ENCODE data around the gene MRPL22.
A peak's percentile ranks its signal among the peaks of the same experiment; 100 is the strongest.
"Not testable (repeated sequence)": the region's sequence is repeated elsewhere in the genome, so short reads cannot be mapped to it uniquely, and the experiment has no call there.

MRPL22 gene

DNA sequence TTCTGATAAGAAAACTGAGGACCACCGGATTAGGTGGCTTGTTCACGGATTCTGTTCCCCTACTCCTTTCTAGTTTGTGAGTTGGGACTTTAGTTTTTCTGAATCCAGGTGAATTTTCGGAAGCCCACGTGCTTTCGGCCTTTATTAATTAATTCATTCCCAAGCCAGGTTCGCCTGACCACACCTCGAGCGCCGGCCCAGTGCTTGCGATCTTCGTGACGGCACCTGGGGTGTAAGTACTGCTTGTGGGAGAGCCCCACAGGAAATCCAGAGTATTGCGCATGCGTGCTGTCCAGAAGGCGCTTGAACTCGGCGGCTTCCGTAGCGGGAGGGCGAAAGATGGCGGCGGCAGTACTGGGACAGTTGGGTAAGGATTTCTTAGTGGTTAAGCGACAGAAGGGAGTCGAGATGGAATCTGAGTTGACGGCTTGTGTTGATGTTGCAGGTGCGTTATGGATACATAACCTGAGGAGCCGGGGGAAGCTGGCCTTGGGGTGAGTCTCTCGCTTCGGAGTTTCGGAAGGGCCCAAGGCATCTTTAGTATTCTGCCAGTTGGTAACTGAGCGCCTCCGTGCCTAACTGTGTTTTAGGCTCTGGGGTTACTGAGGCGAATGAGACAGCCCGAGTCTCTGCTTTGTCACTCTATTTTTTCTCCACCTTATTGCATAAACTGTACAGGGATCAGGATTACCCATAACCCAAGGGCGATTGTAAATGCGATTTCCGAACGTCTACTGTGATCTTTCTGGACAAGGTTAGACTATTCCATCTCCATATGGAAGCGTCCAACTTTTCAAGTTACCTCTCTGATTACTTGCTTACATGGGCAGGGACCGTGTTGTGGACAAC is at the start of gene MRPL22:
Gene MRPL22 (plus strand): TSS at position 302 of the 849 bp plus-strand sequence. CDS start 38 bp downstream, at position 340.
- peak; percentile 82 to 95 (median 86) for DNase-seq (ENCODE audit: low read depth in 2 of 3, low spot score in 2 of 3)

DNA sequence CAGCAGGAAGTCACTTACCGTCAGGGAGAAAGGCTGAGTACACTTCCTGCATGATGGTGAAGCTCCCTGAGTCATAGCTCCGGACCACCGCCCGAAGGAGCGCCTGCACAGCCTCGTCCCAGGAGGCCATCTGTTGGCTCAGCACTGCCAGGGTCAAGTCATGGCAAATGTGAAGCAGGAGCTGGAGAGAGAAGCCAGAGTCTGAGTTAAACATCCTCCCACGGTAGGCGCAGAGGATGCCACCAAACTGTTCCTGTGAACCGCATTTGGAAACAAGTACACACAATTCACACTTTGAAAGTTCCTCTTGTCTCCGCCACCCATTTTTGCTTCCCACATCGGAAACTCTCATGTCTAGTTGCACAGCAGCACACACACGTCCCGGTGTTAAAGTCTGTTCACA is 48.5 kb upstream of the MRPL22 start:
- DNase-seq (ENCODE audit: low read depth in 2 of 3, low spot score in 2 of 3) = no peak

DNA sequence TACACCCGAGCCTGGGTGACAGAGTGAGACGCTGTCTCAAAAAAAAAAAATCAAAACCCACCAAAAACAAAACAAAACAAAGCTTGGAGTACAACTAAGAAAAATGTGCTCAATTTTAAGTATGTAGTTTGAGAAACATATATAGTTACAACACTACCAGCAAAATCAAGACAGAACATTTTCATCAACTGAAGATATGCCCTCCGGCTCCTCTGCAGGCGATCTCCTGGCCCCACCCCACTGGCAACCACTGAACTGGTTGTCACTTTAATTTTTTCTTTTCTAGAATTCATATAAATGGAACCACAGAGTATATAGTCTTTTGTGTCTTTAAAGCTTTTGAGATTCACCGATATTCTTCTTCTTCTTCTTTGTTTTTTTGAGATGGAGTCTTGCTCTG is 47.5 kb upstream of the MRPL22 start:
- no peak for DNase-seq (ENCODE audit: low read depth in 2 of 3, low spot score in 2 of 3)

DNA sequence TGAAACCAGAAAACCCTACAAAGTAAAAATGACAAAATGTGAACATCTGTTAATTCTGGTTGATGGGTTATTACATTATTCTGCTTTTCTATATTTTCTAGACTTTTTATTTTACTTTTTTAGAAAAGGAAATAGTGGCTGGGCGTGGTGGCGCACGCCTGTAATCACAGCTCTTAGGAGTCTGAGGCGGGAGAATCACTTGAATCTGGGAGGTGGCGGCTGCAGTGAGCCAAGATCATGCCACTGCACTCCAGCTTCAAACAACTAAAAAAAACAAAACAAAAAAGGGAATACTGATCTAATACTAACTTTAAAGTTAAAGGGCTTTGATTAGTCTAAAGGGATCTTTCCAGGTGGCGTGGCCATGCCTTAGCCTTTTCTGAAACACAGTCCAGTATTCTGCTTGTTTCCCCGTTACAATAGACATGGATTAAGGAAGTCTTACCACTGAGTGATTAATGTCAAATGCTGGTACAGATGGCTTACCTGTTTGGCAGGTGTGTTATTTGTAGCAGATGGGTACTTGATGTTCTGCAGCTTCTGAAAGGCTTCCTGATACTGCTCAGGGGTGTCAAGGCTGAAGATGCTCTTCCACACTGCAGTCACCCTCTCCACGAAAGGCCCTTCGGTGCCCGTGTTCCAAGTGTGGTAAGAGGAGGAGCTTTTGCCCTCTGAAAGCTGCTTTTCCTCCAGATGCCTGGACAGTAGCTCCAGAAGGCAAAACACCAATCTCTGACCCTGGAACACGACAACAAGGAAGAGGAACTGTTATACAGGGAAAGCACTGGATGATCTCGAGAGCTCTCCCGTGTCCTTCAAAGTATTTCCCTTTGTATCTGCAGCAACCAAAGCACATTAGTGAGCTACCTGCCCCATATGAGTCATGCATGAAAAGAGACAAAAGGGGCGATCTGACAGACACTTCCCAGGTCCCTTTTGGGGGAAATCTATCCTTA is 45.0 kb upstream of the MRPL22 start:
- no peak for DNase-seq (ENCODE audit: low read depth in 2 of 3, low spot score in 2 of 3)

DNA sequence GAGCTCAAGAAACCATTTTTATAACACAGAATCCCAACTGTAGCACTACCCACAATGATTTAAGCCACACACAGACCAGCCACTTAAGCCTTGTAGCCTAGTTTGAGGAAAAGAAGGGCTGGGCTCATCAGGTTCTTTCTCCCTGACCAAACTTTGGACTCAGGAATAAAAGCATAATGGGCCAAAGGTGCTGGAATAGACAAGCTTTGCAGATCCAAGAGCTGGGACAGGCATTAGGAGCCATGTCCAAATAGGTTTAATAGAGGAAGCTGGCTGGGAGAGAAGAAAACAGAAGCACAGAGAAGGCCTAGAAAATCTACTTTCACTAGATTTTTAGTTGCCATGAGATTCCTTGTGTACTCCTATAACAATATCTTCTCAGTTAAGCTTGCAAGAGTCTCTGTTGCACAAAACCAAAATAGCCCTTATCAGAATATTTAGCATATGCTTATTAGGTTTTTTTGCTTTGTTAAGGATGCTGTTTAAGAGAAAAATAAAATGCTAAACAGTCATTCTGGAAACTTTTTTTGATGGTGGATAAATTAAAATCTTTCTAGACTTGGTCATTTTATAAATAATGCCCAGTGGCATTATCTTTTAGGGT is 44.2 kb upstream of the MRPL22 start:
- no peak for DNase-seq (ENCODE audit: low read depth in 2 of 3, low spot score in 2 of 3)

DNA sequence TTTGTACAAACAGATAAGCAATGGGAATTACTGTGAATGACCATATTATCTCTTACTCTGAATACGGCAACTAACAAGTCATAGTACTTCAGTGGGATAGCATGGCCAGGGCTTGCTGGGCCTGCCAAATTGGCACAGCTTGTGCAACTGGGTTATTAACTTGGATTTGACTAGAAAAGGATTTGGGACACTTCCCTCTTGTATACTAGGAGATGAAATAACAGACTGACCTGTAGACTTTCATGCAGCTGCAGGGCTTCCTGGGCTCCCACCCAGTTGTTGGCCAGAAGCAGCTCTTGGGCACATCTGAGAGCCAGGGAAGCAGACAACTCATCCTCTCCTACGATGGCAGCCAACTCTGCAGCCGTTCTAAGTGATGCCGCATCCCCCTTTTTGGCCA is 42.7 kb upstream of the MRPL22 start:
- no peak for DNase-seq (ENCODE audit: low read depth in 2 of 3, low spot score in 2 of 3)

DNA sequence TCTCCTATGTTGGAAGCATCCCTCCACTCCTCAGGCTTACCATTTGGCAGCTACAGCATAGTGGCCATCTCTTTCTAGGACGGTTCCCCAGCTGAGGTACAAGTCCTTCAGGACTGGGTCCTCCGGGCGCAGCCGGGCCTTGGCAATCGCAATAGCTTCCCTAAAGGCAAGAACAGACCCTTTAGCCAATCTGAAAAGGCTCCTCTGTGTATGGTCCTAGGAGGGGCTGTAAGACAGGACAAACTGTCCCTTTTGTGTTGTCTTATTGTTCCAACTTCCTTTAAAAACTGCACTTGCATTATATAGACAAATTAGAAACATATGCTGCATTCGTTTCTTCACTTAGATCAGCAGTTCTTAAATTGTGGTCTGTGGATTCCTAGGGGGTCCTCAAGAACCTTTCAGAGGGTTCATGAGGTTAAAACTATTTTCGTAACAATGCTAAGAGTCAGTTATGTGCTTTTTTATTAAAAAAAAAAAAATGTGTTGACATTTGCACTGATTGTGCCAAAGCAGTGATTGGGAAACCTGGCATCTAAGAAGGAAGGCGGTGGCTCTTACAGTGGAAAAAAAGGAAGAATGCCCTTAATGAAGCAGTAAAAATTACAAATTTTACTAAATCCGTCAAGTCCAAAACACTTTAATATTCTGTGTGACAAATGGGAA is 41.6 kb upstream of the MRPL22 start:
- DNase-seq (ENCODE audit: low read depth in 2 of 3, low spot score in 2 of 3) = no peak

DNA sequence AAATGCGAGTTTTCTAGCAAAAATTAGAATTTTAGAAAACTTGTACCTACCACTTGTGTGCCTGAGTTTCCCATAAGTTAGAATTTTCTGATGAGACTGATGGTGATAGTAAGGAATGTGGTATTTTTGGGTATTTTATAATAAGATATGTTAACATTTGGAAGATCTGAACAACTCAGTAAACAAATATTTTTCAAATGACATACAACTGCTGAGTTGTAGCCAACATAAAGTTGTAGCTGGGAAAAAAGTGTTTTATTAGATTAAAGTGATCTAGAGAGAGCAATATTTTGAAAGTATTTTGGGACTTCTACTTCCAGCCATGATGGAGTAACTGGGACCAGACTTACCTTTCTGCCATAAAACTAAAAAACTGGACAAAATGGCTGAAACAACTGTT is 40.8 kb upstream of the MRPL22 start:
- DNase-seq (ENCODE audit: low read depth in 2 of 3, low spot score in 2 of 3) = no peak

DNA sequence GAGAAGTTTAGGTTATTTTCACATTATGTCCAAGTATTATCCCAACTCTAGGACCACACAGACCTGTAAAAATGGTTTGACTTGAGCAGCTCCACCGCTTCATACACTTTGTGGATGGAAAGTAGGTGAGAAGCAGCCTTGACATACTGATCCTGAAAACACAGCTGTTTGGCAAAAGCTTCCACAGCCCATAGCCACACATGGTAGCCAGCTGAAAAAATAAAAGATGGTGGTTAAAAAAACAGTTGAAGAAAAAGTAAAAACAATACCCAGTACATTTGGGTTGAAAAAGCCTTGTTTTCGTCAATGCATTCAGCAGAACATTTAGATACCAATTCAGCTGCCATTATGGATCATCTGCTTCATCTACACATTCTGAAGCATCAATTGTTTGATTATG is 39.6 kb upstream of the MRPL22 start:
- no peak for DNase-seq (ENCODE audit: low read depth in 2 of 3, low spot score in 2 of 3)

DNA sequence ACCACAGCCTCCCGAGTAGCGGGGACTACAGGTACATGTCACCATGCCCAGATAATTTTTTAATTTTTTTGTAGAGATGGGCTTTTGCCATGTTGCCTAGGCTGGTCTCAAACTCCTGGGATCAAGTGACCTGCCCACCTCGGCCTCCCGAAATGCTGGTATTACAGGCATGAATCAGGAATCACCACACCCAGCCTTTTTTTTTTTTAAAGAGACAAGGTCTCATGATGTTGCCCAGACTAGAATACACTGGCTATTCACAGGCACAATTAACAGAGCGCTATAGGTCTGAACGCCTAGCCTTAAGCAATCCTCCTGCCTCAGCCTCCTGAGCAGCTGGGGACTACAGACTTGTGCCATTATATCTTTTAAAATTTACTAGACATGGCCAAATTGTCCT is 39.0 kb upstream of the MRPL22 start:
- DNase-seq (ENCODE audit: low read depth in 2 of 3, low spot score in 2 of 3) = no peak

DNA sequence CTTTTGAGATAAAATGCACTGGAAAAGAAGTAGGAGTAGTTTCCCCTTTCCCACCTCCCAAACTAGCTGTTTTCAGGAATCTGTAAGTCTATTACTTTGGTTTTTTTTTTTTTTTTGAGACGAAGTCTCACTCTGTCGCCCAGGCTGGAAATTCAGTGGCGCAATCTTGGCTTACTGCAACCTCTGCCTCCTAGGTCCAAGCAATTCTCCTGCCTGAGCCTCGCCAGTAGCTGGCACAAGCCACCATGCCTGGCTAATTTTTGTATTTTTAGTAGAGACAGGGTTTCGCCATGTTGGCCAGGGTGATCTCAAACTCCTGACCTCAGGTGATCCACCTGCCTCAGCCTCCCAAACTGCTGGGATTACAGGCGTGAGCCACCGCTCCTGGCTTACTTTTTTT is 35.3 kb upstream of the MRPL22 start:
- DNase-seq (ENCODE audit: low read depth in 2 of 3, low spot score in 2 of 3) = not testable (repeated sequence)

DNA sequence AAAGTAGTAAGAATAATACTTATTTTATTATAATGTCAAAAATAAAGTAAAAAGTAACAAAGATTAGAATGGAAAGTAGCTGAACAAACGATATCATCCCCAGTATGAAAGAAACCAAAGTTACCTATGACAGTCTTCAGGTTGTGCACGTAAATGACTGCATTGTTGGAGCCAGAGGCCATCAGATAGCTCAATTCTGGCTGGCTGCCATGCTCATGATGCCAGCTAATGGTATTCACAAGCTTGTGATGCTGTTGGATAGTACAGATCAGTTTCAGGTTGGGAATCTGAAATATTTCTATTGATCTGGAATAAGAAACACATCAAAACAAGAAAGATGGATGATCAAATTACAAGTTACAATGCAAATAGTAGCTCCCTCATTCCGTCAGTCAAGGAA is 24.0 kb upstream of the MRPL22 start:
- no peak for DNase-seq (ENCODE audit: low read depth in 2 of 3, low spot score in 2 of 3)

DNA sequence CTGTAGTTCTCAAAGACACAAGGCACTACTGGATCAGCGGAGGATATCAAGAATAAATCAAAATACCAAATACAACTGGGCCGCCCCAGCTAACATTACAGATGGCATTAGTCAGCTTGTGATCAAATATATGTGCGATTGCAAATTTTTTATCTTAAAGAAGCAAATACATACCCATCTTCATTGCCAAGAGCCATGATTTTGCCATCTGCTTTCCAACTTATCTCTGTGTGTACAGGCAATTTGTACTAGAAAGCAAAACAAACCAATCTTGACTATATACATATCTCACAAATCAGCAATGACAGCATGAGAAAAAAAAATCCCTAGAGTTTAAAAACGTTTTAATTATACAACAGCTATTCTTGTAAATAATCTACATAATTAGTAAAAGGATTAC is 23.1 kb upstream of the MRPL22 start:
- DNase-seq (ENCODE audit: low read depth in 2 of 3, low spot score in 2 of 3) = no peak

DNA sequence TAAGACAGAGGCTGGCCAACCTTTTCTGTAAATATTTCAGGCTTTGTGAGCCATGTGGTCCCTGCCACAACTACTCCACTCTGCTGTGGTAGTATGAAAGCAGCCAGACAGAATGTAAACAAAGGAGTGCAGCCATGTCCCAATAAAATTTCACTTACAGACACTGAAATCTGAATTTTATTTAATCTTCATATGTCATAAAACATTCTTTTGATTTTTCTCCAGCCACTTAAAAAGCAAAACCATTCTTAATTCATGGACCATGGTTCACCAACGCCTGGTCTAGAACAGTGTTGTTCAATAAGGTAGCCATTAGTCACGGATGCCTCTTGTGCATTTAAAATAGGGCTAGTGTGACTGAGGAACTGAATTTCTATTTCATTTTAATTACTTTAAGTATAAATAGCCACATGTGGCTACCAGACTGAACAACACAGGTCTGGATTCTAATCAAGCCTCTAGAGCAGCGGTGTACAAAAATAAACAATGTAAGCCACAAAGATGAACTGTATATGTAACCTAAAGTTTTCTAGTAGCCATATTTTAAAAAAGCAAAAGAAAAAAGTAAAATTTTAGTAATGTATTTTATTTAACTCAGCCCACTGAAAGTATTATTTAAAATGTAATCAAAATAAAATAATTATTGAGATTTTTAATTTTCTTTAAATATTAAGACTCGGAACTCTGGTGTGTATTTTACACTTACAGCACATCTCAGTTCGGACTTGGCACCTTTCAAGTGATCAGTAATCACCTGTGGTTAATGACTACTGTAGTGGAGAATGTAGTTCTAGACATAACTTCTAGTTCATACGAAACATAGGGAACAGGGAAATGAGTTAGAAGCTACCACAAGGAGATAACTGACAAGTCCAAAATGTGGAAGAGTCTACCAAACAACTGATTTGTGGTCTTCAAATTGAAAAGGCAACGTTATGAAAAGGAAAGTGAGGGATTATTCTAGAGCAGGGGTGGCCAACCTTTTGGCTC is 17.1 kb upstream of the MRPL22 start:
- no peak for DNase-seq (ENCODE audit: low read depth in 2 of 3, low spot score in 2 of 3)

DNA sequence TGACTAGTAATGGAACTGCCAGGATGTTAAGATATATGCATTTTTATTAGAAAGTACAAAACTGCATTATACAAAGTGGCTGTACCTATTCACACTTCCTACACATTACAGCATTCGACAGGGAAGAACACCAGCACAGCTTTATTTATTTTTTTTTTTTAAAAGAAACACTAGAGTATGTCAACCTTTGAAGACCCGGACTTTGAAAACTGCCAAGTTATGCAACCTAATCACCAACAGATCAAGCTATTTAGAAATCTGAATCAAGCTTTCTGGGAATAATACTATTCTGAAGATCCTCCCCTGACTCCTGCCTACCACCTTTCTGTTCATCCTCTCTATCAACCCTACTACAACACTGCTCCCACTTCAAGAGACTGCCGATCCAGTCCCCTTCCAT is 7.3 kb upstream of the MRPL22 start:
- DNase-seq (ENCODE audit: low read depth in 2 of 3, low spot score in 2 of 3) = no peak

DNA sequence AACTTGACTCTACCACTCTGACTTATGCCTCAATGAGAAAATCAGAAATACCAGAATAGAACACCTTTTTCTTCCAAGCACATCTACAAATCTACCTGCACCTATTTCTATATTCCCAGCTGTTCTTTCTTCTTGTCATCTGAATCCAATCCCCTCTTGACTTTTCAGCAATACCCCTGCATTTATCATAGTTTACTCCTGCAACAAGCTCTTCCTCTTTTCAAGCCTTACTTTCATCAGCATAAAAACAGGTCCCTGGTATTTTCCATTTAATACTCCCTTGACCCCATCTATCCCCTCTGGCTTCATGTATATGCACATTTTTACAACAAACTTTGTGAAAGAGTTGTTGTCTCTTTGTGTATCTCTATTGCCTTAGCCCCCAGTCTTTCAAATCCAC is 6.0 kb upstream of the MRPL22 start:
- no peak for DNase-seq (ENCODE audit: low read depth in 2 of 3, low spot score in 2 of 3)

DNA sequence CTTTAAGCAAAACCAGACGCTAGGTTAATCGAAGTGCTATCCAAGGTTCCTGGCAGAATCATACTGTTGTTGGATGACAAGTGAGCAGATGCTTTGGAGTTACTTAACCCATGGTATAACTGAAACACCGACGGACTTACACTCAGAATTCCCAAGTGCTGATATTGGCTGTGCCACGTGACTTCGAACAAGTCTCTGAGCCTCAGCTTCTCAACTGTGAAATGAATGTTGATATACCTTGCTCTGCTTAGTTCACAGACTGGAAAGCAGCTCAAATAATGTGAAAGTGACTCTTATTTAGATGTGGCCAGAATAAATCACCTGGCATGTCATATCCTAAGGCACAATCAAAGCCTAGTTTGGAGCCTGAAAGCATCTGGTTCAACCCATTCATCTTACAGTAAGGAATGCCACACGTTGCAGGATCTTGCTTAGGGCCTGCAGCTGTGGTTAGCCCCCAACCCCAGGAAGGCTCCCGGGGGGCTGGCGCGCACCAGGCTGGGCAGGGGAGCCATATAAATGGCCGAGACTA is 3.6 kb upstream of the MRPL22 start:
- no peak for DNase-seq (ENCODE audit: low read depth in 2 of 3, low spot score in 2 of 3)

DNA sequence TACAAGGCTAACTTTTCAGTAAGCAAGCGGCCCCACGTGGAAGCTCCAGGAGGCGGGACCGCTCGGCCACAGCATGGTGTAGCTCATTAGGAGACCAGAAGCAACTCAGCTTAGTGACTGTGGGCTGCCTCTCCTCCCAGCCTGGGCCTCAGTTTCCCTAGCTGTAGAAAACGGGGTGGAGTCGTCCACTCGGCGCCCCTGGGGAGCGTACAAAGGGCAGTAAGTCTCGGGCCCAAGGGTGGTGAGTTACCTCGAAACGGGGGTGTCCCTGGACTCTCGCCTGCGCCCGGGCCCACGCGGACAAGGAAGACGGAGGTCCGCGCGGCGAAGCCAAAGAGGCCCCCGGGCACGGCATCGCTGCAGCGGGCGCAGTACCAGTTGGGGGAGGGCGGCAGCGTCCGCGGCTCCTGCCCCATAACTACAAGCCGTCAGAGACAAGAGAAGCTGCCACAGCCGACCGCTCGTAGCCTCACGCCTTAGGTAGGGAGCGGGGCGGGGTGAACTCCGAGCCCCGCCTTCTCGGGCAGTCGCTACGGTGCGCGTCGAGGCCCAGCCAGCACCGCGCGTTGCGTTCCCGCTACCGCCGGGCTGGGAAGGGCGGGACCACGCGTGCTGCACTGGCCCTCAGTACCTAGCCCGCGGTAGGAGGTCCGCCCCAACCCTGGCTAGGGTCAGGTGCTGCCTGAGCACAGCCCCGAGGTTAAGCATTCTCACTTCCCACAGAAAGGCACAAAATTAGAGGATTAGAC is 3.0 kb upstream of the MRPL22 start, which contains the start of gene GEMIN5:
Gene GEMIN5 (minus strand): TSS at position 494 of the 749 bp plus-strand sequence. CDS start 78 bp downstream, at position 416.
- DNase-seq (ENCODE audit: low read depth in 2 of 3, low spot score in 2 of 3) = peak; percentile 65 to 79 (median 70)

DNA sequence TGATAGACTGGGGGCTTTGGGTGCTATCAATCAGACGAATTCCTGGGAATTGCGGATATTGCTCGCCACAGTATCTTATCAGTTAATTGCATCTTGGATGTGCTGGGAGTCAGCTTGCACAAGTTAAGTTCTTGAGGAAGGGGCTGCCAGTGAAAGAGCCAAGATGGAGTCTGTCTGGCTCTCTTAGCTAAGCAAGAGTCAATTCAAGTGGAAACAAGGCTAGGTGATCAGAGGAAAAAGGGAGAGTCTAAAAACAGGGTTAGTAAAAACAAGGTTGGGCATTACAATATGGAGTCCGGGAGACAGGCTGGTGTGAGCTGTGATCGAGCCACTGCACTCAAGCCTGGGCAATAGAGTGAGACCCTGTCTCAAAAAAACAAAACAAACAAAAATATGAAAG is 1.5 kb upstream of the MRPL22 start:
- DNase-seq (ENCODE audit: low read depth in 2 of 3, low spot score in 2 of 3) = not testable (repeated sequence)

Measured in activated CD8-positive, alpha-beta memory T cell treated with anti-CD3 and anti-CD28 coated beads for 48 hours (primary cell).